Heart right ventricle (tissue), 16 donors: ENCODE results near the gene HERC3. TPM values are rescaled to one million over a fixed set of nuclear protein-coding genes. Genes with fewer than 3 reads are reported as not detected.

Source experiments
- ATAC-seq, 8 donors: fragments of 200-7000 bp; cut with Tn5 transposase; one replicate each; pipeline ENCODE4 v1.9.1; 2020; ENCODE audit warnings: mild to moderate bottlenecking in 8 of 8, moderate library complexity in 8 of 8, moderate number of reproducible peaks in 1 of 8
- DNase-seq, 2 donors: peaks; one replicate each; pipeline ENCODE4 v3.0.0-alpha.2; 2020
- H3K27ac ChIP-seq, 10 donors: fragments of 200-600 bp; sonication (generic) in 2 of 10; one replicate each; pipeline versions ENCODE4 v1.5.0 to v1.8.0; 2020 to 2022; ENCODE audit warnings: mild to moderate bottlenecking in 3 of 10
- H3K27me3 ChIP-seq, 7 donors: fragments of 200-600 bp; one replicate each; pipeline ENCODE4 v1.8.0; 2021 to 2022; ENCODE audit warnings: mild to moderate bottlenecking in 2 of 7
- H3K36me3 ChIP-seq, 9 donors: fragments of 200-600 bp; sonication (generic) in 1 of 9; one replicate each; pipeline versions ENCODE4 v1.5.0 to v1.8.0; 2020 to 2022; ENCODE audit warnings: mild to moderate bottlenecking in 2 of 9
- H3K4me1 ChIP-seq, 9 donors: fragments of 200-600 bp; sonication (generic) in 1 of 9; one replicate each; pipeline versions ENCODE4 v1.5.0 to v1.8.0; 2020 to 2022; ENCODE audit warnings: mild to moderate bottlenecking in 4 of 9
- H3K4me3 ChIP-seq, 10 donors: fragments of 200-600 bp; sonication (generic) in 2 of 10; one replicate each; pipeline versions ENCODE4 v1.5.0 to v1.8.0; 2020 to 2022; ENCODE audit warnings: mild to moderate bottlenecking in 7 of 10, moderate library complexity in 2 of 10
- H3K9me3 ChIP-seq, 11 donors: fragments of 200-600 bp in 10 of 11; sonication (generic) in 2 of 11; one replicate each; pipeline versions ENCODE4 v1.5.0 to v1.8.0; 2013 to 2022; ENCODE audit warnings: mild to moderate bottlenecking in 2 of 11, control low read depth in 1 of 11, moderate library complexity in 1 of 11
- CTCF ChIP-seq, 9 donors: fragments of 200-600 bp; sonication (generic) in 2 of 9; IDR thresholded peaks; one replicate each; pipeline versions ENCODE4 v1.5.0 to v1.8.0; 2021 to 2022; ENCODE audit warnings: antibody characterized with exemption in 9 of 9, mild to moderate bottlenecking in 5 of 9, moderate library complexity in 1 of 9
- WGBS, 2 donors: extraction: QIAGEN DNeasy Blood & Tissue Kit; methylation state at CpG; one replicate each; pipeline ENCODE4 v1.1.7; 2013; ENCODE audit warnings: inconsistent platforms in 1 of 2; 5-methylcytosine and 5-hydroxymethylcytosine counted together
- intact Hi-C, 10 donors: fragments of 100-400 bp; cut with DNase I; formaldehyde crosslinking; loops; one replicate each; pipeline versions ENCODE4 v1.11.1 to v1.14.2; 2022
- polyA plus RNA-seq, 2 donors: library from polyadenylated mRNA; stranded (reverse); fragments of 200-250 nt; gene quantifications; one replicate each; pipeline ENCODE4 v1.2.3, GENCODE V29; 2013
- total RNA-seq, 10 donors: library from RNA; stranded (reverse); fragmentation: NEBNext Ultra II Directional in 3 of 10; extraction: Animal tissue kit (Norgen Biotek cat#: 25700) in 3 of 10; gene quantifications; one replicate each; pipeline versions ENCODE4 v1.2.1 to v1.2.4, GENCODE V29; 2021 to 2023
- donor health status: Arrhythmogenic right ventricular cardiomyopathy.
- donor health status: ischemic (EF 13 %, LVEDD 7.1; RV severe dilation, severe dysfunction).
- donor health status: healthy with polysubstance abuse.
- donor health status: DM: no; HTN: yes; CAD: no.
- donor health status: DM: no; HTN: no; CAD: no.
- donor health status: ischemic (EF 25% LVEDD 6.9; RV normal size, moderate dysfunction).
- donor health status: ischemic (EF 25% LVEDD 5.7; RV mildly dilated, moderate dysfunction).
- donor health status: healthy.
- donor health status: DM: yes; HTN: yes; CAD: no.
- donor health status: Ischemic cardiomyopathy.
- donor health status: ischemic (EF 35%, LVEDD 5.7; RV mildly dilated, moderate dysfunction).
- donor health status: nonischemic (EF 11% LVEDD 7.7; RV severe dilation, severe dysfunction).
- donor health status: DM: yes; HTN: yes; CAD: no.
- donor health status: PGD.
- donor health status: ischemic (EF 29% LVEDD 5.4; RV normal size, mild dysfunction).
- donor health status: nonischemic (EF 23%, LVEDD 6.1; RV moderate dilation, normal function).

Gene HERC3
- total and polyA plus RNA-seq, 12 donors = 8.5 to 62.6 (median 46.5) TPM

- H3K4me1 ChIP-seq = peaks cover 5 to 47% (median 35%) of the 10 kb centered on the region in 9 donors
- no peak overlapping the region for H3K4me3 ChIP-seq
- ATAC-seq (no peak), DNase-seq (no peak)
- intact Hi-C loops = no loop called here
- H3K27me3 ChIP-seq = no peaks in the 10 kb centered on the region
- no peaks in the 10 kb centered on the region for H3K9me3 ChIP-seq
- TF ChIP-seq CTCF (IDR thresholded peaks at IDR 0.05) = no peak
- H3K36me3 ChIP-seq = peaks cover 0 to 97% (median 3%) of the 10 kb centered on the region in 9 donors
- WGBS, 2 donors = 93 to 97% methylated on average over 5 of the region's 5 CpGs
- no peak overlapping the region for H3K27ac ChIP-seq
Observed at GRCh38 chr4:88732714-88733368, 140.6 kb downstream of the HERC3 start.

GRCh38 chr4:88734403-88734949, 142.2 kb downstream of the HERC3 start:
- DNase-seq = no peak
- Histone ChIP-seq H3K27me3 (no peaks in the 10 kb centered on the region), H3K36me3 (peaks cover 0 to 95% (median 10%) of the 10 kb centered on the region in 9 donors), H3K9me3 (no peaks in the 10 kb centered on the region), H3K27ac (peak overlapping the region in 1 of 10 donors; percentile 2), H3K4me1 (peaks cover 0 to 34% (median 21%) of the 10 kb centered on the region in 9 donors), H3K4me3 (no peak overlapping the region)
- WGBS, 2 donors = 74 to 94% methylated on average over 3 of the region's 3 CpGs
- peak in 4 of 8 donors; percentile 7 to 73 (median 26) for ATAC-seq
- intact Hi-C loops = no loop called here
- no peak for TF ChIP-seq CTCF (IDR thresholded peaks at IDR 0.05)

- ATAC-seq (peak in 3 of 8 donors; percentile 17 to 63 (median 35)), DNase-seq (no peak)
- intact Hi-C loops = no loop called here
- 80 to 90% methylated on average over 1 of the region's 1 CpG for WGBS, 2 donors
- no peaks in the 10 kb centered on the region for H3K9me3 ChIP-seq
- peaks cover 0 to 94% (median 10%) of the 10 kb centered on the region in 9 donors for H3K36me3 ChIP-seq
- peaks cover 0 to 40% (median 23%) of the 10 kb centered on the region in 9 donors for H3K4me1 ChIP-seq
- TF ChIP-seq CTCF (IDR thresholded peaks at IDR 0.05) = no peak
- H3K27ac ChIP-seq = peak overlapping the region in 1 of 10 donors; percentile 2
- H3K4me3 ChIP-seq = no peak overlapping the region
- H3K27me3 ChIP-seq = no peaks in the 10 kb centered on the region
Observed at GRCh38 chr4:88735564-88735963, 143.3 kb downstream of the HERC3 start.

GRCh38 chr4:88736264-88736663, 144.0 kb downstream of the HERC3 start:
- intact Hi-C loops = no loop called here
- Histone ChIP-seq H3K27ac (peak overlapping the region in 1 of 10 donors; percentile 2), H3K36me3 (peaks cover 0 to 94% (median 10%) of the 10 kb centered on the region in 9 donors), H3K27me3 (no peaks in the 10 kb centered on the region), H3K4me1 (peaks cover 0 to 41% (median 23%) of the 10 kb centered on the region in 9 donors), H3K4me3 (no peak overlapping the region), H3K9me3 (no peaks in the 10 kb centered on the region)
- ATAC-seq (no peak), DNase-seq (no peak)
- no peak for TF ChIP-seq CTCF (IDR thresholded peaks at IDR 0.05)
- WGBS, 2 donors = 82 to 85% methylated on average over 3 of the region's 3 CpGs
